T follicular helper cell (primary cell): ENCODE measurements around the gene GBX2.
"Not testable (repeated sequence)": the region's sequence is repeated elsewhere in the genome, so short reads cannot be mapped to it uniquely, and the experiment has no call there.

ENCODE experiments used
- DNase-seq: peaks from one replicate; pipeline ENCODE4 v3.0.0-alpha.2; 2020; ENCODE audit warnings: low read depth

The GBX2 gene

GRCh38 chr2:236156095-236156859 lies 11.9 kb downstream of the GBX2 start:
- no peak for DNase-seq

- no peak for DNase-seq
Measured at GRCh38 chr2:236155406-236155805, 12.8 kb downstream of the GBX2 start.

GRCh38 chr2:236146436-236146835 lies 21.8 kb downstream of the GBX2 start:
- no peak for DNase-seq

- no peak for DNase-seq
Measured at GRCh38 chr2:236143811-236144210, 24.4 kb downstream of the GBX2 start.

- DNase-seq: not testable (repeated sequence)
Measured at GRCh38 chr2:236141616-236142015, 26.6 kb downstream of the GBX2 start.

- DNase-seq: no peak
Measured at GRCh38 chr2:236137066-236137465, 31.1 kb downstream of the GBX2 start.

GRCh38 chr2:236136538-236136937 lies 31.6 kb downstream of the GBX2 start:
- DNase-seq: no peak

GRCh38 chr2:236133410-236134012 lies 34.7 kb downstream of the GBX2 start:
- DNase-seq: no peak

- no peak for DNase-seq
Measured at GRCh38 chr2:236131073-236131692, 37.0 kb downstream of the GBX2 start.

- DNase-seq: no peak
Measured at GRCh38 chr2:236130349-236130998, 37.7 kb downstream of the GBX2 start.

- DNase-seq: no peak
Measured at GRCh38 chr2:236129935-236130334, 38.3 kb downstream of the GBX2 start.

- DNase-seq: no peak
Measured at GRCh38 chr2:236128321-236128720, 39.9 kb downstream of the GBX2 start.

GRCh38 chr2:236127010-236127409 lies 41.2 kb downstream of the GBX2 start:
- DNase-seq: no peak

- DNase-seq: no peak
Measured at GRCh38 chr2:236125541-236125940, 42.6 kb downstream of the GBX2 start.

GRCh38 chr2:236124182-236124893 lies 43.8 kb downstream of the GBX2 start:
- no peak for DNase-seq

GRCh38 chr2:236123716-236124115 lies 44.5 kb downstream of the GBX2 start:
- no peak for DNase-seq

GRCh38 chr2:236122236-236122635 lies 46.0 kb downstream of the GBX2 start:
- no peak for DNase-seq

GRCh38 chr2:236121546-236121945 lies 46.6 kb downstream of the GBX2 start:
- no peak for DNase-seq

- no peak for DNase-seq
Measured at GRCh38 chr2:236120829-236121228, 47.4 kb downstream of the GBX2 start.

- no peak for DNase-seq
Measured at GRCh38 chr2:236120141-236120601, 48.0 kb downstream of the GBX2 start.

GRCh38 chr2:236119476-236119875 lies 48.7 kb downstream of the GBX2 start:
- no peak for DNase-seq

- DNase-seq: no peak
Measured at GRCh38 chr2:236119003-236119402, 49.2 kb downstream of the GBX2 start.
